Measurements from ENCODE around the gene CBY1.

DNA sequence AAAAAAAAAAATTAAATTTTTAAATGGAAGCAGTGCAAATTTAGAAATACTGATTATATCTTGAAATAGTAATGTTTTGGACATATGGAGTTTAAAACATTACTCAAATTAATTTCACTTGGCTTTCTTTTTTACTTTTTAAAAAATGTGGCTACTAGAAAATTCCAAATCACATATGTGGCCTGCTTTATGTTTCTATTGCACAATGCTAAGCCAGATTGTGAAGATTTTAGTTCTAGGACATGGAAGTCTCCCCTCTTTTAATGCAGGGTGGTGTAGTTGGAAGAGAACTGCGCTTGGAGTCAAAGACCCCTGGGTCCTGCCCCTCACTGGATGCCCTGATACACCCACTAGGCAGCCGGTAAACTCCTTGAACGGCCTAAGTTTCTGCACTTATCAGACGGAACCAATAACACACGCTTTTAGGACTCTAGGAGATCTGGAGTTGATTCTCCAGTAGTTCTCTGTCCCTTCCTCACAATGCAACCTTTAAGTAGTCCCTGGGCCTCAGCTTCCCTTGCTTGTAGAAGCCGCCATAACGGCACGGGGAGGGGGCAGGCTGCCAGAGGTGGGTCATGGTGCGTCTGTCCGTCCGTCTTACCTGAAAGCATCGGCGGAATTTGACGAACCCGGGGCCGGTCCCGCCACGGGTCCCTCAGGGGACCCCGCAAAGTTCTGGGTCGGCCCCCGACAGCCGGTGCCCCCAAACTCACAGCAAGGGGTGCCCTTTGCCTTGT is 751 bp upstream of the CBY1 start:
- TF ChIP-seq POLR2A (IDR thresholded peaks at IDR 0.05) (no peak), POLR2AphosphoS5 (IDR thresholded peaks at IDR 0.05) (no peak)
- TF ChIP-seq, protein P1, sequence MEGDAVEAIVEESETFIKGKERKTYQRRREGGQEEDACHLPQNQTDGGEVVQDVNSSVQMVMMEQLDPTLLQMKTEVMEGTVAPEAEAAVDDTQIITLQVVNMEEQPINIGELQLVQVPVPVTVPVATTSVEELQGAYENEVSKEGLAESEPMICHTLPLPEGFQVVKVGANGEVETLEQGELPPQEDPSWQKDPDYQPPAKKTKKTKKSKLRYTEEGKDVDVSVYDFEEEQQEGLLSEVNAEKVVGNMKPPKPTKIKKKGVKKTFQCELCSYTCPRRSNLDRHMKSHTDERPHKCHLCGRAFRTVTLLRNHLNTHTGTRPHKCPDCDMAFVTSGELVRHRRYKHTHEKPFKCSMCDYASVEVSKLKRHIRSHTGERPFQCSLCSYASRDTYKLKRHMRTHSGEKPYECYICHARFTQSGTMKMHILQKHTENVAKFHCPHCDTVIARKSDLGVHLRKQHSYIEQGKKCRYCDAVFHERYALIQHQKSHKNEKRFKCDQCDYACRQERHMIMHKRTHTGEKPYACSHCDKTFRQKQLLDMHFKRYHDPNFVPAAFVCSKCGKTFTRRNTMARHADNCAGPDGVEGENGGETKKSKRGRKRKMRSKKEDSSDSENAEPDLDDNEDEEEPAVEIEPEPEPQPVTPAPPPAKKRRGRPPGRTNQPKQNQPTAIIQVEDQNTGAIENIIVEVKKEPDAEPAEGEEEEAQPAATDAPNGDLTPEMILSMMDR (IDR thresholded peaks at IDR 0.05), result no peak

Measured in breast epithelium (tissue), 3 donors.